Stimulated activated CD8-positive, alpha-beta memory T cell treated with anti-CD3 and anti-CD28 coated beads, Interleukin-4, amount 100 ng/mL, for 48 hours (primary cell): ENCODE results near the gene CEMP1.
A peak's percentile ranks its signal among the peaks of the same experiment; 100 is the strongest.

Source experiments
- DNase-seq: peaks from one replicate; pipeline ENCODE4 v3.0.0-alpha.2; 2020

CEMP1 gene

GRCh38 chr16:2500430-2500917 is 30.7 kb downstream of the CEMP1 start:
- no peak for DNase-seq

GRCh38 chr16:2499890-2500429 is 31.2 kb downstream of the CEMP1 start:
- DNase-seq = no peak

GRCh38 chr16:2499454-2499853 is 31.8 kb downstream of the CEMP1 start:
- no peak for DNase-seq

- DNase-seq = no peak
Measured at GRCh38 chr16:2498531-2499253, 32.5 kb downstream of the CEMP1 start.

GRCh38 chr16:2497695-2498484 is 33.3 kb downstream of the CEMP1 start:
- DNase-seq = no peak

GRCh38 chr16:2497116-2497630 is 34.0 kb downstream of the CEMP1 start:
- no peak for DNase-seq

- no peak for DNase-seq
Measured at GRCh38 chr16:2496223-2497115, 34.7 kb downstream of the CEMP1 start.

- DNase-seq = no peak
Measured at GRCh38 chr16:2495041-2495440, 36.2 kb downstream of the CEMP1 start.

GRCh38 chr16:2494616-2495015 is 36.6 kb downstream of the CEMP1 start:
- DNase-seq = no peak

- no peak for DNase-seq
Measured at GRCh38 chr16:2493605-2494004, 37.6 kb downstream of the CEMP1 start.

- DNase-seq = no peak
Measured at GRCh38 chr16:2492292-2492691, 38.9 kb downstream of the CEMP1 start.

- no peak for DNase-seq
Measured at GRCh38 chr16:2490190-2491105, 40.8 kb downstream of the CEMP1 start.

GRCh38 chr16:2489581-2489980 is 41.6 kb downstream of the CEMP1 start:
- DNase-seq = no peak

GRCh38 chr16:2487903-2488531 is 43.2 kb downstream of the CEMP1 start:
- DNase-seq = no peak

GRCh38 chr16:2487517-2487842 is 43.7 kb downstream of the CEMP1 start:
- DNase-seq = no peak

GRCh38 chr16:2486645-2487516 is 44.3 kb downstream of the CEMP1 start:
- peak; percentile 78 for DNase-seq

- no peak for DNase-seq
Measured at GRCh38 chr16:2485811-2486507, 45.2 kb downstream of the CEMP1 start.

GRCh38 chr16:2484898-2485508 is 46.2 kb downstream of the CEMP1 start:
- no peak for DNase-seq
